RWPE2 (cell line): ENCODE results near the gene CDK14.

Experiments used
- ATAC-seq: fragments of 200-7000 bp; cut with Tn5 transposase; 3 replicates; pipeline ENCODE4 v1.9.1; 2021; ENCODE audit warnings: low read depth
- DNase-seq: peaks from one replicate; pipeline ENCODE4 v3.0.0-alpha.2; 2020; ENCODE audit warnings: low spot score
- H3K27ac ChIP-seq: fragments of 450-650 bp; 2 replicates; pipeline ENCODE4 v1.5.1; 2017; ENCODE audit warnings: mild to moderate bottlenecking; ENCODE audit not compliant: poor library complexity, severe bottlenecking
- H3K27me3 ChIP-seq: fragments of 250-450 bp; sonication (Bioruptor Pico); 2 replicates; pipeline ENCODE4 v1.5.1; 2021; ENCODE audit warnings: mild to moderate bottlenecking, moderate library complexity; ENCODE audit not compliant: insufficient read depth, poor library complexity, severe bottlenecking
- H3K36me3 ChIP-seq: fragments of 250-450 bp; sonication (Bioruptor Pico); 2 replicates; pipeline ENCODE4 v1.5.1; 2020; ENCODE audit warnings: low read depth, mild to moderate bottlenecking, moderate library complexity
- H3K4me1 ChIP-seq: fragments of 250-450 bp; sonication (Bioruptor Pico); 2 replicates; pipeline ENCODE4 v1.5.1; 2021; ENCODE audit warnings: mild to moderate bottlenecking, moderate library complexity; ENCODE audit not compliant: insufficient read depth, poor library complexity, severe bottlenecking
- H3K4me3 ChIP-seq: fragments of 250-450 bp; sonication (Bioruptor Pico); 2 replicates; pipeline ENCODE4 v1.5.1; 2021; ENCODE audit warnings: mild to moderate bottlenecking, moderate library complexity; ENCODE audit not compliant: severe bottlenecking
- H3K9me3 ChIP-seq: fragments of 250-450 bp; sonication (Bioruptor Pico); 2 replicates; pipeline ENCODE4 v1.5.1; 2021; ENCODE audit warnings: mild to moderate bottlenecking, moderate library complexity; ENCODE audit not compliant: severe bottlenecking
- CTCF ChIP-seq: fragments of 450-650 bp; IDR thresholded peaks from one replicate; pipeline ENCODE4 v1.5.1; 2017; ENCODE audit warnings: mild to moderate bottlenecking, moderate library complexity; ENCODE audit not compliant: poor library complexity, severe bottlenecking

The CDK14 gene

GRCh38 chr7:91137153-91137787 lies 541.1 kb downstream of the CDK14 start:
- H3K9me3 ChIP-seq, result no peaks in the 10 kb centered on the region
- ATAC-seq, result no peak

GRCh38 chr7:91137788-91138368 lies 541.8 kb downstream of the CDK14 start:
- H3K27me3 ChIP-seq, result no peaks in the 10 kb centered on the region
- no peak overlapping the region for H3K27ac ChIP-seq
- no peak for TF ChIP-seq CTCF
- ATAC-seq (no peak), DNase-seq (no peak)
- H3K36me3 ChIP-seq, result no peaks in the 10 kb centered on the region; the same call in 1 of the 2 replicates
- no peaks in the 10 kb centered on the region for H3K4me1 ChIP-seq
- H3K9me3 ChIP-seq, result no peaks in the 10 kb centered on the region
- no peak overlapping the region for H3K4me3 ChIP-seq

More at GRCh38 chr7:91137153-91137787, 541.1 kb downstream of the CDK14 start:
- Histone ChIP-seq H3K36me3 (no peaks in the 10 kb centered on the region; the same call in 1 of the 2 replicates), H3K4me1 (no peaks in the 10 kb centered on the region), H3K4me3 (no peak overlapping the region), H3K27me3 (no peaks in the 10 kb centered on the region), H3K27ac (no peak overlapping the region)
- DNase-seq, result no peak
- no peak for TF ChIP-seq CTCF

- H3K36me3 ChIP-seq, result no peaks in the 10 kb centered on the region; the same call in 1 of the 2 replicates
- no peak for DNase-seq
- no peak overlapping the region for H3K4me3 ChIP-seq
These were observed 544.2 kb downstream of the CDK14 start for GRCh38 chr7:91140286-91140685.

GRCh38 chr7:91140982-91141381 lies 544.9 kb downstream of the CDK14 start:
- Histone ChIP-seq H3K4me3 (no peak overlapping the region), H3K9me3 (no peaks in the 10 kb centered on the region), H3K27me3 (no peaks in the 10 kb centered on the region), H3K36me3 (no peaks in the 10 kb centered on the region; the same call in 1 of the 2 replicates), H3K27ac (no peak overlapping the region), H3K4me1 (no peaks in the 10 kb centered on the region)
- TF ChIP-seq CTCF, result no peak
- DNase-seq (no peak), ATAC-seq (no peak)

More at GRCh38 chr7:91140286-91140685, 544.2 kb downstream of the CDK14 start:
- TF ChIP-seq CTCF, result no peak
- Histone ChIP-seq H3K27ac (no peak overlapping the region), H3K9me3 (no peaks in the 10 kb centered on the region), H3K4me1 (no peaks in the 10 kb centered on the region), H3K27me3 (no peaks in the 10 kb centered on the region)
- ATAC-seq, result no peak

GRCh38 chr7:91142743-91143142 lies 546.6 kb downstream of the CDK14 start:
- no peak overlapping the region for H3K4me3 ChIP-seq
- ATAC-seq (no peak), DNase-seq (no peak)
- H3K36me3 ChIP-seq, result no peaks in the 10 kb centered on the region; the same call in 1 of the 2 replicates
- no peaks in the 10 kb centered on the region for H3K27me3 ChIP-seq
- no peaks in the 10 kb centered on the region for H3K4me1 ChIP-seq
- no peaks in the 10 kb centered on the region for H3K9me3 ChIP-seq
- no peak for TF ChIP-seq CTCF
- H3K27ac ChIP-seq, result no peak overlapping the region
